IMR-90 (cell line): ENCODE measurements around the gene OSBP2.

Experiments
- CEBPB ChIP-seq: IDR thresholded peaks from 2 replicates; pipeline ENCODE4 v1.6.1; 2012; ENCODE audit warnings: low read depth, low read length, improper control_type of control experiment
- CHD1 ChIP-seq: IDR thresholded peaks from 2 replicates; pipeline ENCODE4 v1.6.1; 2012; ENCODE audit warnings: low read depth, low read length, improper control_type of control experiment
- POLR2A ChIP-seq: IDR thresholded peaks from 2 replicates; pipeline ENCODE4 v1.6.1; 2012; ENCODE audit warnings: mild to moderate bottlenecking, low read depth, low read length
- RAD21 ChIP-seq: IDR thresholded peaks from 2 replicates; pipeline ENCODE4 v1.6.1; 2012; ENCODE audit warnings: low read length, improper control_type of control experiment
- RCOR1 ChIP-seq: IDR thresholded peaks from 2 replicates; pipeline ENCODE4 v1.6.1; 2012; ENCODE audit warnings: mild to moderate bottlenecking, low read length, improper control_type of control experiment; ENCODE audit not compliant: insufficient replicate concordance
- TF ChIP-seq, protein P1 (sequence below): fragments of 150-350 bp; IDR thresholded peaks from 2 replicates; pipeline ENCODE4 v1.6.1; 2017; ENCODE audit warnings: mild to moderate bottlenecking, antibody characterized with exemption, low read length, low read depth
- TF ChIP-seq, protein P2 (sequence below): conservative IDR thresholded peaks from 2 replicates; pipeline ENCODE4 v1.5.1; 2012; ENCODE audit warnings: mild to moderate bottlenecking, low read depth, low read length, improper control_type of control experiment

DNA sequence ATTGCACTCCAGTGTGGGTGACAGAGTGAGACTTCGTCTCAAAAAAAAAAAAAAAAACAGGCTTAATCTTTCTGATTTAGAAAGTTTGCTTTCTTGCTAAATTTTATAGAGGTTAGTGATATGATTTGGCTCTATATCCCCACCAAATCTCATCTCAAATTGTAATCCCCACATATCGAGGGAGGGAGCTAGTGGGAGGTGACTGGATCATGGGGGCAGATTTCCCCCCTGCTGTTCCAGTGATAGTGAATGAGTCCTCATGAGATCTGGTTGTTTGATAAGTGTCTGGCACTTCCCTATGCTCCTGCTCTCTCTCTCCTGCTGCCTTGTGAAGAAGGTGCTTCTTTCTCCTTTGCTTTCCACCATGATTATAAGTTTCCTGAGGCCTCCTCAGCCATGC is 90.9 kb downstream of the OSBP2 start:
- TF ChIP-seq, protein P1, sequence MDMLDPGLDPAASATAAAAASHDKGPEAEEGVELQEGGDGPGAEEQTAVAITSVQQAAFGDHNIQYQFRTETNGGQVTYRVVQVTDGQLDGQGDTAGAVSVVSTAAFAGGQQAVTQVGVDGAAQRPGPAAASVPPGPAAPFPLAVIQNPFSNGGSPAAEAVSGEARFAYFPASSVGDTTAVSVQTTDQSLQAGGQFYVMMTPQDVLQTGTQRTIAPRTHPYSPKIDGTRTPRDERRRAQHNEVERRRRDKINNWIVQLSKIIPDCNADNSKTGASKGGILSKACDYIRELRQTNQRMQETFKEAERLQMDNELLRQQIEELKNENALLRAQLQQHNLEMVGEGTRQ = no peak
- TF ChIP-seq POLR2A (no peak), CEBPB (no peak), CHD1 (no peak), RCOR1 (no peak), RAD21 (no peak)
- TF ChIP-seq, protein P2, sequence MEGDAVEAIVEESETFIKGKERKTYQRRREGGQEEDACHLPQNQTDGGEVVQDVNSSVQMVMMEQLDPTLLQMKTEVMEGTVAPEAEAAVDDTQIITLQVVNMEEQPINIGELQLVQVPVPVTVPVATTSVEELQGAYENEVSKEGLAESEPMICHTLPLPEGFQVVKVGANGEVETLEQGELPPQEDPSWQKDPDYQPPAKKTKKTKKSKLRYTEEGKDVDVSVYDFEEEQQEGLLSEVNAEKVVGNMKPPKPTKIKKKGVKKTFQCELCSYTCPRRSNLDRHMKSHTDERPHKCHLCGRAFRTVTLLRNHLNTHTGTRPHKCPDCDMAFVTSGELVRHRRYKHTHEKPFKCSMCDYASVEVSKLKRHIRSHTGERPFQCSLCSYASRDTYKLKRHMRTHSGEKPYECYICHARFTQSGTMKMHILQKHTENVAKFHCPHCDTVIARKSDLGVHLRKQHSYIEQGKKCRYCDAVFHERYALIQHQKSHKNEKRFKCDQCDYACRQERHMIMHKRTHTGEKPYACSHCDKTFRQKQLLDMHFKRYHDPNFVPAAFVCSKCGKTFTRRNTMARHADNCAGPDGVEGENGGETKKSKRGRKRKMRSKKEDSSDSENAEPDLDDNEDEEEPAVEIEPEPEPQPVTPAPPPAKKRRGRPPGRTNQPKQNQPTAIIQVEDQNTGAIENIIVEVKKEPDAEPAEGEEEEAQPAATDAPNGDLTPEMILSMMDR = no peak
